Endothelial cell of hepatic sinusoid (primary cell): ENCODE results near the gene LEMD3.

ENCODE experiments used
- in situ Hi-C: cut with HindIII; loops from 2 replicates; pipeline ENCODE4 v1.10.0; 2017; ENCODE audit warnings: low sequenced_read_pairs

Gene LEMD3

DNA sequence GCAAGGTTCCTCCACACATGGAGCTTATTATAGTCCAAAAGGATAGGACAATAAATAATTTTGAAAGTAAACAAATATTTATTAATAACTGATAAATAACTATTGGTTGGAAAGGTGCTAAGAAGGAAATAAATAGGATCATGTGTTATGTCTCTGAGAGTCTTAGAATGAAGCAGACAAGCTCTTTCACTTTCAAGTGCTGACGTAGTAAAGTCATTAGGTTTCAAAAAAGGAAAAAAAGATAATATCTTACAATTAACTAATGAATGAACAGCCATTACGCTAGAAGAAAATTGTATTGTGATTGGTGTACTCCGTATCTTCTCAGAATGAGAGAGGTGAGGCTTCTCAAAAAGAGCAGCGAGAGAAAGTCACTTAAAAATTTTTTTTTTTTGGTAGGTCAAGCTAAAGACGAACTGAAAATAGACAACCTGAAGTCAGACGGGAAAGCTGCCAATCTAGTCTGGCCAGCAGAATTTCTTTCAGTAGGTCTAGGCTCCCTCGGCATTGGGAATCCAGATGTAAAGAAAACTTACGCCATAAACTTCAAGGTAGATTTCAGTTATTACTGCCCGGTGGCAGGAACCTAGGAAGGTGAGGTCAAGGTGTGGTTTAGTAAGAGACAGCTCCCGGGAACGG, 583 bp upstream of the LEMD3 start:
- in situ Hi-C loops = no loop called here

DNA sequence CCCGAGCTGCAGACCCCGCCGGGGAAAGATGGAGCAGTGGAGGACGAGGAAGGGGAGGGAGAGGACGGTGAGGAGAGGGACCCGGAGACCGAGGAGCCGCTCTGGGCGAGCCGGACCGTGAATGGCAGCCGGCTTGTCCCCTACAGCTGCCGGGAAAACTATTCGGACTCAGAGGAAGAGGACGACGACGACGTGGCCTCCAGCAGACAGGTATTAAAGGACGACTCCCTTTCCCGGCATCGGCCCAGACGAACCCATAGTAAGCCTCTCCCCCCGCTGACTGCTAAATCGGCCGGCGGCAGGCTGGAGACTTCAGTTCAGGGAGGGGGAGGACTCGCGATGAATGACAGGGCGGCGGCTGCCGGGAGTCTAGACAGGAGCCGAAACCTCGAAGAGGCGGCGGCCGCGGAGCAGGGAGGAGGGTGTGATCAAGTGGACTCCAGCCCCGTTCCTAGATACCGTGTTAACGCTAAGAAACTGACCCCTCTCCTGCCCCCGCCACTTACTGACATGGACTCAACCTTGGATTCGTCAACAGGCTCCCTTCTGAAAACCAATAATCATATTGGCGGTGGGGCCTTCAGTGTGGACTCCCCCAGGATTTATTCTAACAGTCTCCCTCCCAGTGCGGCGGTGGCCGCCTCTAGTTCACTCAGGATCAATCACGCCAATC, 962 bp downstream of the LEMD3 start:
- in situ Hi-C loops = no loop called here

DNA sequence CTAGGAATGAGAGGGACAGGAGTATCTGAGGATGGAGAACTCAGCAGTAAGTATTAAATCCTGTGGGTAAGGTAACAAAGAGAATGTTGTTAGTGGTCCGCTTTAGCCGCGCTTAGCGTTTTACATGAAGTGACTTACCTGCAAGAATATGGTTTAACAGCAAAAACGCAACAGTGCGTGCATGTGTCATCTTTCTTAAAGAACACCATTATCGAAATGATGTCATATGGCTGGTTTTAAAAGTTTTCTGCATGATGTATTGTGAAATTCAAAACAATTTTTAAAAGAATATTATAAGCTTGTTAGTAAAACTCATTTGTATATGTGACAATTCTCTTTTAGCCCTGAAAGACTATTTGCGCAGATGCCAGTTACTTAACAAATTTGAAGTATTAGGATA, 1.7 kb downstream of the LEMD3 start:
- in situ Hi-C loops = no loop called here

DNA sequence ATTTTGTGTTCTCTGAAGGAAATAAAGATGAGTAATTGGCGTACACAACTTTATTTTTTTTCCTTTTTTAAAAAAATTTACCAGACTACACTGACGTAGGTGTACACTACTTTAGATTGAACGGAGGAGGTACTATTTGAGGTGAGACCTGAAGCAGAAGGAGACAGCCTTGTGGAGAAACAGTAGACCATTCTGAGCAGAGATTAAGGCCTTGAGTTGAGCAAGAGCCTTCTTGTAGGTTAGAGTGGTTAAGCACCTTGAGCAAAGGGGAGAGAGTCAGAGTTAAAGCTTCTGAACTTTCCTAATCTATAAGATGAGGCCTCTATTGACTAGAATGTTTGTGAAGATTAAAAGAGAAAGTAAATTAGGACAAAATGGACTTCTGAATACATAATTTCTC, 2.5 kb downstream of the LEMD3 start:
- in situ Hi-C loops = no loop called here

DNA sequence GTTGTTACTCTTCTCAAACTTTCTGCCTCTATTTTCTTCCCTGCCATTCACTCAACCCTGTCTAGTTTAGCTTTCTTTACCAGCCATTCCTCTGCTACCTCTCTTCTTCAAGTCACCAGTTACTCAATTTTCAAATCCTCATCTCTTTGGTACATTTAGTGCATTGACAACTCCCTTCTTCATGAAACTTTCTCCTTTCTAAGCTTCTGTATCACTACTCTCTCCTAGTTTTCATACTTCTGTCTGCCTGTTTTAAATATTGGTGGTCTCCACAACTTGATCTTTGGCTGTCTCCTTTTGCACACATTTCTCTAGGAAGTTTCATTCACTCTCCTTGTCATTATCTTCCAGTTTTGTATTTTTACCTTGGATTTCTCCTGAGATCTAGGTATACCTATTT, 6.0 kb downstream of the LEMD3 start:
- in situ Hi-C loops = no loop called here

DNA sequence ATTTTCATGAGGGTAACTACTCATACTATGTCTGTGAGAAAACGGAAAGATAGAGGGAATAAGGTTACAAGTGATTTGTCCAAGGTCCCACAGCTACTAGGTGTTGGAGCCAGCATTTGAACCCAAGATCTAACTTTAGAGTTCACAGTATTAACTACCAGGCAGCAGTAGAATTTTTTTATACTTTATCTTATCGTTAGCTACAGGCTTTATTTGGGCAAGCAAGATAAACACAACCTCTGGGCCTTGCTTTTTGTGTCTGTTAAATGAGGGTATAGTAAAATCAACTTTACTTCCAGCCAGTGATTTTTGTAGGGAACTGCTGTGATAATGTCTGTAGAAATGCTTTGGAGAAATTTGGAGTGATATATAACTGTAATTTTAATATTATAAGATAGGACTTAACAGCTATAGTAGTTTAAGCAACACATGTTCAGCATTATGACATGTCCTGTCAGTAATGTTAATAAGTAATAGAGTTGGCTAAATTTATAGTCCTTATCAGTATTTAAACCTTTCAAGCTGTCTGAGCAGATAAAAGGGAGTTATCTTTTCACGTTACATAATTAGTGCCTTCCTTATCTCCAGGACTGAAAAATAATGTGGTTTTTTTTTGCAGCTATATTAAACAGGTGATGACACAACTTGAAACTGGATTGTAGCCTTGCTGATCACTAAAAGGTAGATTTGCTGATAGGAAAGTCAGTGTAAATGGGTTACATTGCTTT, 12.8 kb downstream of the LEMD3 start:
- in situ Hi-C loops = no loop called here

DNA sequence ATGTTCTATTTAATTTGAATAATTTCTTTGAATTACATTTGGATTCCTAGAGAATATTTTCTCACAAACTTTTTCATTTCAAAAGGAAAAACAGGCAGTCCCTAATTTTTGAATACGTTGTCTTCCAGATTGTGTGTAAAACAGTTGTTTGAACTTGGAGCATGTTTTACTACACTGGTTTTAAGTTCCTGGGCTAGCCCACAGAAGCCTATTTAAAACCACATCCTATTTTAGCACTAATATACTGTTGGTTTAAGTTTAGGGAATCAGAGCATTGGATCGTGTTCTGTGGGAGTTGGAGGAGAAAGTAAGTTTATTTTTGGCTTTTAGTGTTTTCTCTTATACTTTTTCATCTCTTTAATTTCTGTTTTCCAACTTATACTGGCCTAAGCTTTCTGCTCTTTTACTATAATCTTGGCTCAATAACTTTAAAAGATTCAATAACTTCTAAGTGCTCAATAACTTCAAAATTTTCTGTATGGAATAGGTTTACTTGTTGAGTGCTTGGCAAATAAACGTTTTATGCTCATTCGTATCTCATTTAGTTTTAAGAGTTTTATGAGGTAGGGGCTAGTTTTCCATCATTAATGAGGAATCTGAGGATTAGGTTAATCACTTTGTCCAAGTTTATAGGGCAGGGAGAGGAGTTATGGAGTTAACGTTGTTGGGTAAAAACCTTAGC, 14.9 kb downstream of the LEMD3 start:
- in situ Hi-C loops = no loop called here

DNA sequence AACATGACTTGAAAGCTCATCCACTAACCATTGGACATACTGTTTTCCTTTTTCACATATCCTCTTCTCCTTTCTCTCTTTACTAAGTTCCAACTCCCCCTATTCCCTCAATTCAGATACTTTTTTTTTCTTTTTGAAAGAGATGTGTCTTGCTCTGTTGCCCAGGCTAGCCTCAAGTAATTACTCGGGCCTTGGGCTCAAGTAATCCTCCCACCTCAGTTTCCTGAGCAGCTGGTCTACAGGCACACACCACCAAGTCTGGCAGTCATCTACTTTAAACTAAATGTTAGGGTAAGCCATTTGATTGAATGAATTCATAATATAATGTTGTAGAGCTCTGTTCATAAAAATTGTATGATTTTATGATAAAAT, 15.5 kb downstream of the LEMD3 start:
- in situ Hi-C loops = no loop called here

DNA sequence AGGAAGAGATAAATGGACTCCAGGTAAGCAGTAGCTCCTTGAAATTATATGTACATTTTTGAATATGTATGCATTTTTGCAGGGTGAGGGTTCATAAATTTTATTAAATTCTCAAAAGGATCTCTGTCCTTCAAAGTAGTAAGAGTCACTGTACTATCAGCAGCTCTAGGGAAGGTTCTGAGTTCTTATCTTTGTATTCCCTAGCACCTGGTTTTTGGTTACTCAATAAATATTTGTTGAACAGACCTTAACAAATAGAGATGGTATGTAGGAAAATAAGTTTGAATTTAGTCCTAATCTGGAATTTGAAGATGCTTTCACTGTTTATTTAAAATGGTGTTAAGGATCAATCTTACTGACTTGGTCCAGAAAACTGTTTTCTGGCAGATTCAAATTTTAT, 18.3 kb downstream of the LEMD3 start:
- in situ Hi-C loops = no loop called here

DNA sequence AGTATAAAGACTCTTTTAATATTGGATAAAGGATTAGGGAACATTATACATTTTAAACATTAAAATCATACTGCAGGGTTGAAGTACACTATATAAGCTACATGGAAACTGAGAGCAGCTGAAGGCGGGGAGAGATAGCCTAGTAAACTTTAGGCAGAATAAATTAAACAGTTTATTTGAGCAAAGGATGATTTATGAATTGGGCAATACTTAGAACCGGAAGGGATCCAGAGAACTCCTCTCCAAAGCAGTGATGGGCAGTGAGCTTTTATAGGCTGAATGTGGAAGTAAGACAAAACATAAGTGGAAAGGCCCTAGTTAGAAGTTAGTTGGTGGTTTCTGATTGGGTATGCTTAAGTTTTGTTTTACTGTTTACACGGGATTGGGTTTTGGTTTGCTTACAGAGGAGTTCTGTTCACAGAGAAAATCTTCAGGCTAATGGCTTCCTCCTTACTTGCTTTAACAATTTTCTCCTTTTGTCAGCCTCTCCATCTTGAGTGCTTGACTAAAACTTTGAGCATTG, 18.9 kb downstream of the LEMD3 start:
- in situ Hi-C loops = no loop called here

DNA sequence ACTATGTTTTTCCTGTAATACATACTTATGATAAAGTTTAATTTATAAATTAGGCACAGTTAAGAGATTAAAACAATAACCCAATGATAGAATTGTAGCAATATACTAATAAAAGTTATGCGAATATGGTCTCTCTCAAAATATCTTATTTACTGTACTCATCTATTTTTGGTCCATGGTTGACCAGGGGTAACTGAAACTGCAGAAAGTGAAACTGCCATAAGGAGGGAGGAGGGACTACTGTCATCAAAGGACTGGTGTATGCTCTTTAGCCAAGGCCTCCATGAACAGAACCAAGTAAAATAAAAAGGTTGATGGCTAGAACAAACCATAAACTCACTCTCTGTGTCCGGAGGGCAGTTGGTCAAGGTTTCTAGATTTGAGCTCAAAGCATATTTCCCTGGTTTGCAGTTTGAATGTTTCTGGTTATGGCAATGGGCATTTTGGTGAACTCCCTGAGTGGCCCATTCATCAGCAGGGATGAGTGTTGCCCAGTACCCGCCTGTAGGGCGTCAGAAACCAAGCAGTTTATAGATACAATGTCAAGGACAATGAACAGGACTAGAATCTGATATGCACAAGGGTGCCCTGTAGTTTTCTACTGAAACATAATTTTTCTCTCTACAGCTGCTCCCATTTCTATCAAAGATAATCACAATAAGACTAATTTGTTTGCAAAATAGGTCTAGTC, 19.8 kb downstream of the LEMD3 start:
- in situ Hi-C loops = no loop called here

DNA sequence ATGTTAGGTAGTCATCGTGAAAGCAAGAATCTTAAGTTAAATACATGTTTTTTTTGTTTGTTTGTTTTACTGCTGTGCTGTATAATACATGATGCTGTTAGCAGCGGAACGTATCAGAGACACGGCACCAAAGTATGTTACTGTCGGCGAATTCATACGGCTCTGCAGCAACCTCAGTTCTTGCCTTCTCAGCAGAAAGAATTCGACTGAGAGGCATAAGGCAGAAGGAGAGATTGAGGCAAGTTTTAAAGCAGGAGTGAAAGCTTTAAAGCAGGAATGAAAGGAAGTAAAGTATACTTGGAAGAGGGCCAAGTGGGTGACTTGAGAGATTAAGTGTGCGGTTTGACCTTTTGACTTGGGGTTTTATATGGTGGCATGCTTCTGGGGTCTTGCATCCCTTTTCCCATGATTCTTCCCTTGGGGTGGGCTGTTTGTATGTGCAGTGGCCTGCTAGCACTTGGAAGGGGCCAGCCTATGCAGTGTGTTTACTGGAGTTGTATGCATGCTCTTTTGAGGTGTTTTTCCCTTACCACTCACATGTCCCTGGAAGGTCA, 23.7 kb downstream of the LEMD3 start:
- in situ Hi-C loops = loop anchor here (5.0 kb wide), 1 partner anchor 106 kb away; no protein-coding TSS in a partner anchor

DNA sequence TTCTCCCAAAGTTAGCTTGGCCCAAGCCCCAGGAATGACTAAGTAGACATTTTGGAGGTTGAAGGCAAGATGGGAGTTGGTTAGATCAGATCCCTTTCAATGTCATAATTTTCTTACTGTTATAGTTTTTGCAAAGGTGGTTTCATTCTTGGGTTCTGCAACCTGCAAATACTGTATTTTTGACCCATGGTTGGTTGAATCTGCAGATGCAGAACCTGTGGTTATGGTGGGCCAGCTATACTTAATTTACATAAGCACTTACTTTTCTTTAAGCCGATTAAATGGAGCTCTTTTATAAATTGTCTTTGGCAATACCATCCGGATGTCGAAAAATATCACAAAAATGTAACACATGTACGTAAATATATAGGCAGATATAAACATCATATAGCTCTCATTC, 25.6 kb downstream of the LEMD3 start:
- in situ Hi-C loops = loop anchor here (5.0 kb wide), 1 partner anchor 108 kb away; no protein-coding TSS in a partner anchor

DNA sequence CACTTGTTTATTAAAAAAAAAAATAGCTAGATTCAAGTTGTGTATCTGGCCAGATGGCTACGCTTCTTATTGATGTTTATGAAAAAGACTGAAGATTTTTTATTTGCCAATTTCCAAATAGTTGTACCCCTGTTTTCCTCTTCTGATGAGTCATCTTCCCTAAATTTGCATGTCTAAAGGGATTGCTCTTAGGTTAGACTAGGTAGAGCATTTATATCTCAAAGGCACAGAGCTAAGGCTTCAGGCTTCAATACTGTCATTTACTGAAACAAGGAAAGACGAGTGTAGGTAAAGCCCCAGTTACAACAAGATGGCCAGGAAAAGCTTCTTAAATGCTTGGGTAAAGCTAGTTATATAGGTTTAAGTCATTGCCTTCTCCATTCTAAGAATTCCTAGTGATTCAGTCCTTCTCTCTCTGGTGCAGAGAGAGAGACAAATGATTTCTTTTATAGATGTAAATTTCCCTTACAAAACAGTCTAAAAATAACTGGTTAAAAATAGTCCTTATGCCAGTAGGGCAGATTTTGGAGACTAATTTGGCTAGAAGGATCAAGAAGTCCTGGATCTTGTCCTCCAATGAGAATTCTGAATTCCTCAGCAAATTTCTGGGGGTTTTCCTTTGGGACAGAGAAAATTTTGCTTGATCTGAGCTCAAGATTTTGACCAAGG, 26.1 kb downstream of the LEMD3 start:
- in situ Hi-C loops = no loop called here

DNA sequence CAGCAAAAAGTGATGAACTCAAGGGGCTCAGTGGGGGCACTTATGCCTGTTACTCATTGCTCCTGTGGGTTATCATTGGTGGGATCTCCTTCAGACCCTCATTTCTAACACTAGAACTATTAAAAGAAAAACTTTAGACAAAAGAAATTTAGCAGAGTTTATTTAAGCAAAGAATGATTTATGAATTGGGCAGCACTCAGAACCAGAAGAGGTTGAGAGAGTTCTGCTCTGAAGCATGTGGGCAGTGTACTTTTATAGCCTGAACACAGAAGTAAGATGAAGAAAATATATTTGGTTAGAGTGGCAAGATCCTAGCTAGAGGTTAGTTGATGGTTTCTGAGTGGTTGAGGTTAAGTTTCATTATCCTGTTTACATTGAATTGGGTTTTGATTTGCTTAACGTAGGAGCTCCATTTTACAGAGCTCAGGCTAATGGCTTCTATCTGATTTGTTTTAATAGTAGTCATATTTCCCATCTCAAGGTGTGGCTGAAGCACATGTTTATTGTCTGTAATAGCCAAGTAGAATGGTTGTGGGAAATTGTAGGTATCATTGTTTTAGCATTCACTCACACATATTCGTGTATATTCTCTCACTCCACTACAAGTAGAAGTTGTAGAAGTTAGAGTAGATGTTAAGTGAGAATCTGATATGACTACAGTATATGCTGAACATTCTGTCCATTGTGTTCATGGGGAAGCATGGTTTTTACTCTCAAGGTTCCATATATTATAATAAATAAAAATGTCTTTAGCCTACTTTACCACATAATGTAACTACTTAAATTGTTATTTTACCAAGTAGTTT, 27.6 kb downstream of the LEMD3 start:
- in situ Hi-C loops = no loop called here

DNA sequence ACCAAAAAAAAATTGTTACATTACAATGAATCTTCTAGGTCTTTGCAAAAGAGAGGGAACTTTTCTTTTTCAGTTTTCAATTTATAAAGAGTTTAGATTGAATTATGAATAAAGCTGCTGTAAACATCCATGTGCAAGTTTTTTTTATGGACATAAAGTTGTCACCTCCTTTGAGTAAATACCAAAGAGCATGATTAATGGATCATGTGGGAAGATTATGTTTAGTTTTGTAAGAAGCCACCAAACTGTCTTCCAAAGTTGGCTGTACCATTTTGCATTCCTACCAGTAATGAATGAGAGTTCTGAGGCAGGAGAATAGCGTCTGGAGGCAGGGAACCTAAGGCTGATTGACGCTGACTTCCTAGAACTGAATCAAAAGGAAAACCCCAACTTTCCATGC, 30.2 kb downstream of the LEMD3 start:
- in situ Hi-C loops = no loop called here

DNA sequence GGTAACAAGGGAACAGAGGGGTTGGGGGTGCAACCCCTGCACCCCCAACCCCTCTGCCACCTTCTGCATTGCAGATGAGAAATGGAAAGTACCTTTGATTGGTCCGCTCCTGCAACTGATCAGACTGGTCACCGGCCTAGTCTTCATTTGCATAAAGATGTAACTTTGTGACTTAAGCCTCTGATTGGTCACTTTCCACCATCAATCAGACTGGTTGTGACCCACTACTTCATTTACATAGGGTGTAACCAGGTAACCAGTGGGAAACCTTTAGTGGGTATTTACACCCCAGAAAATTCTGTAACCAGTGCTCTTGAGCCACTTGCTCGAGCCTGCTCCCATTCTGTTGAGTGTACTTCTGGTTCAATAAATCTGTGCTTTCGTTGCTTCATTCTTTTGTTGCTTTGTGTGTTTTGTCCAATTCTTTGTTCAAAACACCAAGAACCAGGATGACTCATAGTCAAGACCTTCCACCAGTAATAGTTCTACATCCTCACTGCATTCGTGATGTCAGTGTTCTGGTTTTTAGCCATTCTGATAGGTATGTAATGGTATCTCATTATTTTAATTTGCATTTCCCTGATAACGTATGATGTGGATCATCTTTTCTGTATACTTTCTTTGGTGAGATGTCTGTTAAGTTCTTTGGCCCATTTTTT, 30.8 kb downstream of the LEMD3 start:
- in situ Hi-C loops = no loop called here

DNA sequence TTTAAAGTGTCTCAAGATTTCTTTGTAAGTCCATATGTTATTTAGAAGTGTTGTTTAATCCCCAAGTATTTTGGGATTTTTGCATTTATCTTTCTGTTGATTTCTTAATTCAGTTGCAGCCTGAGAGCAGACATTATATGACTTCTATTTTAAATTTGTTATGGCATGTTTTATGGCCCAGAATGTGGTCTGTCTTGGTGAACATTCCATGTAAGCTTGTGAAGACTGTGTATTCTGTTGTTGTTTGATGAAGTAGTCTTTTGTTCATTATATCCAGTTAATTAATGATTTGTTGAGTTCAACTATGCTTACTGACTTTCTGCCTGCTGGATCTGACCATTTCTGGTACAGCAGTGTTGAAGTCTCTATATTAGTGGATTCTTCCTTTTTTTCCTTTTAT, 34.0 kb downstream of the LEMD3 start:
- in situ Hi-C loops = no loop called here
